HG02610 (cell line): ENCODE results near the gene DBN1.
"Not testable (repeated sequence)": the region's sequence is repeated elsewhere in the genome, so short reads cannot be mapped to it uniquely, and the experiment has no call there.

ENCODE experiments used
- ATAC-seq: cut with Tn5 transposase; IDR thresholded peaks from one replicate; pipeline ENCODE4 v1.9.1; 2021; ENCODE audit warnings: mild to moderate bottlenecking, moderate library complexity; ENCODE audit not compliant: unreplicated experiment

Gene DBN1

GRCh38 chr5:177431317-177432142 lies 41.9 kb downstream of the DBN1 start:
- ATAC-seq = peak; percentile 37

- ATAC-seq = no peak
Observed at GRCh38 chr5:177430972-177431316, 42.5 kb downstream of the DBN1 start.

- ATAC-seq = no peak
Observed at GRCh38 chr5:177430140-177430951, 43.1 kb downstream of the DBN1 start.

GRCh38 chr5:177429248-177430040 lies 44.0 kb downstream of the DBN1 start:
- no peak for ATAC-seq

- no peak for ATAC-seq
Observed at GRCh38 chr5:177428574-177429217, 44.7 kb downstream of the DBN1 start.

- no peak for ATAC-seq
Observed at GRCh38 chr5:177427919-177428573, 45.4 kb downstream of the DBN1 start.

GRCh38 chr5:177427211-177427822 lies 46.1 kb downstream of the DBN1 start:
- no peak for ATAC-seq

- peak; percentile 8 for ATAC-seq
Observed at GRCh38 chr5:177426566-177427210, 46.7 kb downstream of the DBN1 start, which contains the start of gene GRK6. GRK6 (plus strand) TSS chr5:177426676; CDS start chr5:177426846, 170 bp downstream.

- ATAC-seq = peak; percentile 81
Observed at GRCh38 chr5:177425801-177426565, 47.5 kb downstream of the DBN1 start.

GRCh38 chr5:177425196-177425800 lies 48.1 kb downstream of the DBN1 start:
- no peak for ATAC-seq

- ATAC-seq = no peak
Observed at GRCh38 chr5:177423671-177424070, 49.8 kb downstream of the DBN1 start.

- ATAC-seq = no peak
Observed at GRCh38 chr5:177421062-177421798, 52.2 kb downstream of the DBN1 start.

- not testable (repeated sequence) for ATAC-seq
Observed at GRCh38 chr5:177420472-177420871, 53.0 kb downstream of the DBN1 start.

GRCh38 chr5:177419046-177419445 lies 54.4 kb downstream of the DBN1 start:
- no peak for ATAC-seq

GRCh38 chr5:177417081-177417480 lies 56.4 kb downstream of the DBN1 start:
- ATAC-seq = not testable (repeated sequence)

- no peak for ATAC-seq
Observed at GRCh38 chr5:177414481-177414880, 59.0 kb downstream of the DBN1 start.

- ATAC-seq = peak; percentile 65
Observed at GRCh38 chr5:177412603-177413233, 60.7 kb downstream of the DBN1 start.
